ENCODE results near the gene ALMS1. TPM values are rescaled to one million over a fixed set of nuclear protein-coding genes. Genes with fewer than 3 reads are reported as not detected.
"Not testable (repeated sequence)": the region's sequence is repeated elsewhere in the genome, so short reads cannot be mapped to it uniquely, and the experiment has no call there.

ALMS1 gene
- total RNA-seq, 1 donor from 2014 or later = 22.1 TPM

GRCh38 chr2:73638429-73638828 lies 252.8 kb downstream of the ALMS1 start:
- ATAC-seq (no peak), DNase-seq (no peak)
- Histone ChIP-seq H3K9me3 (no peaks in the 10 kb centered on the region), H3K27ac (no peak overlapping the region), H3K36me3 (no peaks in the 10 kb centered on the region), H3K4me1 (peaks cover 3% of the 10 kb centered on the region), H3K27me3 (no peaks in the 10 kb centered on the region), H3K4me3 (no peak overlapping the region)
- no peak for TF ChIP-seq CTCF (IDR thresholded peaks at IDR 0.05)
- intact Hi-C loops (cut with DNase I) = no loop called here

- Histone ChIP-seq H3K36me3 (no peaks in the 10 kb centered on the region), H3K27me3 (no peaks in the 10 kb centered on the region), H3K4me1 (peaks cover 3% of the 10 kb centered on the region), H3K27ac (no peak overlapping the region), H3K4me3 (no peak overlapping the region), H3K9me3 (no peaks in the 10 kb centered on the region)
- intact Hi-C loops (cut with DNase I) = no loop called here
- ATAC-seq = peak; percentile 64
- no peak for TF ChIP-seq CTCF (IDR thresholded peaks at IDR 0.05)
- no peak for DNase-seq
Observed at GRCh38 chr2:73640511-73640911, 254.9 kb downstream of the ALMS1 start.

GRCh38 chr2:73640946-73641766 lies 255.5 kb downstream of the ALMS1 start:
- H3K27me3 ChIP-seq = no peaks in the 10 kb centered on the region
- H3K36me3 ChIP-seq = no peaks in the 10 kb centered on the region
- no peak overlapping the region for H3K4me3 ChIP-seq
- no peak overlapping the region for H3K27ac ChIP-seq
- H3K4me1 ChIP-seq = peaks cover 3% of the 10 kb centered on the region
- intact Hi-C loops (cut with DNase I) = no loop called here
- H3K9me3 ChIP-seq = no peaks in the 10 kb centered on the region
- no peak for DNase-seq
- ATAC-seq = peak; percentile 7
- TF ChIP-seq CTCF (IDR thresholded peaks at IDR 0.05) = no peak

GRCh38 chr2:73641767-73642062 lies 256.1 kb downstream of the ALMS1 start:
- no peak overlapping the region for H3K27ac ChIP-seq
- ATAC-seq (no peak), DNase-seq (no peak)
- H3K36me3 ChIP-seq = no peaks in the 10 kb centered on the region
- intact Hi-C loops (cut with DNase I) = no loop called here
- TF ChIP-seq CTCF (IDR thresholded peaks at IDR 0.05) = no peak
- no peaks in the 10 kb centered on the region for H3K27me3 ChIP-seq
- H3K4me1 ChIP-seq = peaks cover 3% of the 10 kb centered on the region
- H3K9me3 ChIP-seq = no peaks in the 10 kb centered on the region
- H3K4me3 ChIP-seq = no peak overlapping the region

GRCh38 chr2:73642338-73643018 lies 256.8 kb downstream of the ALMS1 start, which contains the start of gene NAT8:
TSS of gene NAT8 (minus strand) at chr2:73642422. CDS start at chr2:73641628, 794 bp downstream.
- no peak for DNase-seq
- peaks cover 3% of the 10 kb centered on the region for H3K4me1 ChIP-seq
- no peak within 1 kb of the TSS for H3K4me3 ChIP-seq
- H3K36me3 ChIP-seq = no peaks in the 10 kb centered on the region
- no peak for TF ChIP-seq CTCF (IDR thresholded peaks at IDR 0.05)
- H3K27ac ChIP-seq = no peak within 1 kb of the TSS
- intact Hi-C loops (cut with DNase I) = no loop called here
- no peaks in the 10 kb centered on the region for H3K9me3 ChIP-seq
- no peaks in the 10 kb centered on the region for H3K27me3 ChIP-seq
- no peak for ATAC-seq

GRCh38 chr2:73647690-73648089 lies 262.1 kb downstream of the ALMS1 start:
- H3K9me3 ChIP-seq; H3K4me3 ChIP-seq; DNase-seq; H3K4me1 ChIP-seq; H3K36me3 ChIP-seq; H3K27ac ChIP-seq; ATAC-seq; H3K27me3 ChIP-seq; intact Hi-C loops (cut with DNase I): not testable (repeated sequence)

All from upper lobe of right lung (tissue), 1 donor.